ENCODE measurements around the gene KRTAP10-2. TPM values are rescaled to one million over a fixed set of nuclear protein-coding genes. Genes with fewer than 3 reads are reported as not detected.

Gene KRTAP10-2
- total RNA-seq, 1 donor from 2014 or later = not detected

GRCh38 chr21:44514746-44515358 is 36.5 kb downstream of the KRTAP10-2 start:
- peak; percentile 76 for DNase-seq (ENCODE audit: low spot score)
- H3K27me3 Mint-ChIP-seq (ENCODE audit: low read depth) = peaks cover 9% of the 10 kb centered on the region
- H3K4me3 Mint-ChIP-seq (ENCODE audit: unreplicated experiment) = no peak overlapping the region
- no peaks in the 10 kb centered on the region for H3K4me1 Mint-ChIP-seq (ENCODE audit: low read depth)
- H3K9me3 Mint-ChIP-seq (ENCODE audit: low read depth) = no peaks in the 10 kb centered on the region
- no peak overlapping the region for H3K27ac Mint-ChIP-seq (ENCODE audit: unreplicated experiment)
- H3K36me3 Mint-ChIP-seq (ENCODE audit: low read depth) = no peaks in the 10 kb centered on the region
- TF ChIP-seq CTCF (IDR thresholded peaks at IDR 0.05) = no peak

- no peak overlapping the region for H3K4me3 Mint-ChIP-seq (ENCODE audit: unreplicated experiment)
- peaks cover 9% of the 10 kb centered on the region for H3K27me3 Mint-ChIP-seq (ENCODE audit: low read depth)
- H3K27ac Mint-ChIP-seq (ENCODE audit: unreplicated experiment) = no peak overlapping the region
- no peak for TF ChIP-seq CTCF (IDR thresholded peaks at IDR 0.05)
- H3K9me3 Mint-ChIP-seq (ENCODE audit: low read depth) = no peaks in the 10 kb centered on the region
- no peaks in the 10 kb centered on the region for H3K4me1 Mint-ChIP-seq (ENCODE audit: low read depth)
- no peak for DNase-seq (ENCODE audit: low spot score)
- H3K36me3 Mint-ChIP-seq (ENCODE audit: low read depth) = no peaks in the 10 kb centered on the region
Measured at GRCh38 chr21:44514218-44514520, 37.1 kb downstream of the KRTAP10-2 start.

GRCh38 chr21:44513389-44514217 is 37.7 kb downstream of the KRTAP10-2 start:
- peak; percentile 91 for DNase-seq (ENCODE audit: low spot score)
- H3K27me3 Mint-ChIP-seq (ENCODE audit: low read depth) = peaks cover 9% of the 10 kb centered on the region
- no peak overlapping the region for H3K27ac Mint-ChIP-seq (ENCODE audit: unreplicated experiment)
- TF ChIP-seq CTCF (IDR thresholded peaks at IDR 0.05) = no peak
- no peaks in the 10 kb centered on the region for H3K4me1 Mint-ChIP-seq (ENCODE audit: low read depth)
- H3K9me3 Mint-ChIP-seq (ENCODE audit: low read depth) = no peaks in the 10 kb centered on the region
- H3K4me3 Mint-ChIP-seq (ENCODE audit: unreplicated experiment) = no peak overlapping the region
- no peaks in the 10 kb centered on the region for H3K36me3 Mint-ChIP-seq (ENCODE audit: low read depth)

DNA sequence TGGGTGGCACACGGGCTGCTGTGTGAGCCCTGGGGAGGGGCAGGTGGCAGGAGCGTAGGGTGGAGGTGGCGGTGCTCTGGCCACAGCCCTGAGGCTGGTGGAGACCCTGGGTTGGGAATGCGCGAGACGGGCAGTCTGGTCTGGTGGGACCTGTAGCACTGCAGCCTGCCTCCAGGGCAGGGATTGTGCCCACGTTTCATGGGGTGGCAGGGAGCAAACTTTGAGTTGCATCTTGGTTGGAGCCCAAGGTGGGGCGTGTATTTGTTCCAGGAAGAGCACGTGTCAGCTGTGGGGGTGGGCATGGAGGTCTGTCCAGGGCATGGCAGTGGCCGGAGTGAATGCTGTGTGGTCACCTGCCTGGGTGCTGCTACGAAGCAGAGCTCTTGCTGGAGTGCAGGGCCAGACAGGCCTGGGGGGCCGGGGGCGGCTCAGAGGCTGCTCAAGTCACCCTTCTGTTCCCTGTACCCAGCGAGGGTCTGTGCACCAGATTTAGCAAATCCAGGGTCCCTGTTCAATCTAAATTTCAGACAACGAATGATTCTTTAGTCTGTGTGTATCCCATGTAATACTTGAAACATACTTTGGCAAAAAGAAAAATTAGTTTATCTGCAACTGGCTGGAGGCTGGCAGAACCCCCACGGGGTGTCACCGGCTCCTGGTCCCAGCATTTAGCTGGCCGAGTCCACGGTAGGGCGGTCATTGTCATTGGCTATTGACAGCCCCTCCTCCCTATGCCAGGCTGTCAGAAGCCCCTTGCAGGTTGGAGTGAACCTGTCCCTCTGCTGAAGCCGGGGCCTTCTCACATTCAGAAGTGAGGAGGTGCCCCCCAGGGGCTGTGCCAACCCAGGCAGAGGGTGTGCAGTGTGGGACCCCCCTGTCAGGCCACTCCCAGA is 38.6 kb downstream of the KRTAP10-2 start:
- no peak overlapping the region for H3K4me3 Mint-ChIP-seq (ENCODE audit: unreplicated experiment)
- H3K27ac Mint-ChIP-seq (ENCODE audit: unreplicated experiment) = no peak overlapping the region
- DNase-seq (ENCODE audit: low spot score) = peak; percentile 73
- peaks cover 7% of the 10 kb centered on the region for H3K27me3 Mint-ChIP-seq (ENCODE audit: low read depth)
- no peaks in the 10 kb centered on the region for H3K9me3 Mint-ChIP-seq (ENCODE audit: low read depth)
- TF ChIP-seq CTCF (IDR thresholded peaks at IDR 0.05) = no peak
- H3K4me1 Mint-ChIP-seq (ENCODE audit: low read depth) = no peaks in the 10 kb centered on the region
- no peaks in the 10 kb centered on the region for H3K36me3 Mint-ChIP-seq (ENCODE audit: low read depth)

DNA sequence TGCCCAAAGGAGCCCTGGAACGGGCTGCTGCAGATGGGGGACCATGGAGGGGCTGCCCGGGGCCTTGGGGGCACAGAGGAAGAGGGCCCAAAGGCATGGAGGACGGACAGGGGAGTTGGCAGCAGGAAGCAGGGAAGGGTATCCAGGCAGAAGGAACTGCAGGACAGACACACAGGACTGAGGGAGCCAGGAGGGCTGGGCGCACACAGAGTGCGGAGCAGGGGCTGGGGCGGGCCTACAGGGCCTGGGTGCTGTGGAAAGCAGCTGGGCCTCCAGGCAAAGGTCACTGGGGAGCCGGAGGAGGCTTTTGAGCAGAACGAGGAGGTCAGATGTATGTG is 39.4 kb downstream of the KRTAP10-2 start:
- H3K9me3 Mint-ChIP-seq (ENCODE audit: low read depth) = no peaks in the 10 kb centered on the region
- H3K4me1 Mint-ChIP-seq (ENCODE audit: low read depth) = no peaks in the 10 kb centered on the region
- H3K4me3 Mint-ChIP-seq (ENCODE audit: unreplicated experiment) = no peak overlapping the region
- no peaks in the 10 kb centered on the region for H3K36me3 Mint-ChIP-seq (ENCODE audit: low read depth)
- H3K27me3 Mint-ChIP-seq (ENCODE audit: low read depth) = peaks cover 6% of the 10 kb centered on the region
- DNase-seq (ENCODE audit: low spot score) = peak; percentile 70
- H3K27ac Mint-ChIP-seq (ENCODE audit: unreplicated experiment) = no peak overlapping the region
- TF ChIP-seq CTCF (IDR thresholded peaks at IDR 0.05) = no peak

Data from chondrocyte (in vitro differentiated cells).